OCI-LY1 (cell line): ENCODE measurements around the gene CEP112.

Source experiments
- H2AFZ ChIP-seq: fragments of 200-600 bp; sonication (generic), shearing (Covaris generic); 2 replicates; pipeline ENCODE4 v1.6.0; 2014; ENCODE audit warnings: antibody characterized with exemption, mild to moderate bottlenecking, low read length
- H3F3A ChIP-seq: fragments of 200-600 bp; sonication (generic), shearing (Covaris generic); 2 replicates; pipeline ENCODE4 v1.6.0; 2014; ENCODE audit warnings: mild to moderate bottlenecking, antibody characterized with exemption, low read length, moderate library complexity; ENCODE audit not compliant: insufficient read depth
- H3K27ac ChIP-seq: fragments of 200-600 bp; sonication (generic); 2 replicates; pipeline ENCODE4 v1.5.1; 2014; ENCODE audit warnings: low read length, mixed run types, mild to moderate bottlenecking, low read depth; ENCODE audit not compliant: poor library complexity, severe bottlenecking
- H3K27me3 ChIP-seq: fragments of 200-600 bp; sonication (generic); 2 replicates; pipeline ENCODE4 v1.6.0; 2014; ENCODE audit warnings: antibody characterized with exemption, mild to moderate bottlenecking, low read length, moderate library complexity; ENCODE audit not compliant: insufficient read depth
- H3K36me3 ChIP-seq: fragments of 200-600 bp; sonication (generic); 2 replicates; pipeline ENCODE4 v1.6.1; 2014; ENCODE audit warnings: mild to moderate bottlenecking, antibody characterized with exemption, low read length, moderate library complexity, mixed read lengths; ENCODE audit not compliant: insufficient read depth
- H3K4me1 ChIP-seq: fragments of 200-600 bp; sonication (generic); 2 replicates; pipeline ENCODE4 v1.5.1; 2014; ENCODE audit warnings: mild to moderate bottlenecking, low read length, moderate library complexity; ENCODE audit not compliant: insufficient read depth, severe bottlenecking
- H3K4me2 ChIP-seq: fragments of 200-600 bp; sonication (generic), shearing (Covaris generic); 2 replicates; pipeline ENCODE4 v1.6.1; 2014; ENCODE audit warnings: low read length
- H3K4me3 ChIP-seq: fragments of 200-600 bp; sonication (generic); 2 replicates; pipeline ENCODE4 v1.5.1; 2014; ENCODE audit warnings: low read length, low read depth, mild to moderate bottlenecking, mixed read lengths; ENCODE audit not compliant: poor library complexity, severe bottlenecking
- H3K79me2 ChIP-seq: fragments of 200-600 bp; shearing (Covaris generic); 2 replicates; pipeline ENCODE4 v1.6.1; 2016; ENCODE audit warnings: mixed run types, low read length, mixed read lengths; ENCODE audit not compliant: insufficient read depth
- H3K9ac ChIP-seq: fragments of 200-600 bp; sonication (generic), shearing (Covaris generic); 2 replicates; pipeline ENCODE4 v1.6.1; 2014; ENCODE audit warnings: mild to moderate bottlenecking, low read length, mixed read lengths
- H3K9me2 ChIP-seq: fragments of 200-600 bp; sonication (generic), shearing (Covaris generic); 2 replicates; pipeline ENCODE4 v1.6.1; 2014; ENCODE audit warnings: low read depth, mild to moderate bottlenecking, low read length, mixed read lengths
- H3K9me3 ChIP-seq: fragments of 200-600 bp; shearing (Covaris generic); 2 replicates; pipeline ENCODE4 v1.6.1; 2014; ENCODE audit warnings: low read length, mixed read lengths
- H4K20me1 ChIP-seq: fragments of 200-600 bp; sonication (generic), shearing (Covaris generic); 2 replicates; pipeline ENCODE4 v1.6.0; 2016; ENCODE audit warnings: mild to moderate bottlenecking, low read length; ENCODE audit not compliant: insufficient read depth
- EZH2 ChIP-seq: fragments of 200-600 bp; sonication (generic), shearing (Covaris generic); IDR thresholded peaks from 2 replicates; pipeline ENCODE4 v1.8.0; 2017; ENCODE audit warnings: borderline replicate concordance, mixed run types, mild to moderate bottlenecking, antibody characterized with exemption, low read length, moderate library complexity, mixed read lengths
- TF ChIP-seq, protein P1 (sequence below): fragments of 200-600 bp; sonication (generic), shearing (Covaris generic); IDR thresholded peaks from 2 replicates; pipeline ENCODE4 v1.5.1; 2017; ENCODE audit warnings: mild to moderate bottlenecking, antibody characterized with exemption, low read length, moderate library complexity, mixed read lengths

CEP112 gene

DNA sequence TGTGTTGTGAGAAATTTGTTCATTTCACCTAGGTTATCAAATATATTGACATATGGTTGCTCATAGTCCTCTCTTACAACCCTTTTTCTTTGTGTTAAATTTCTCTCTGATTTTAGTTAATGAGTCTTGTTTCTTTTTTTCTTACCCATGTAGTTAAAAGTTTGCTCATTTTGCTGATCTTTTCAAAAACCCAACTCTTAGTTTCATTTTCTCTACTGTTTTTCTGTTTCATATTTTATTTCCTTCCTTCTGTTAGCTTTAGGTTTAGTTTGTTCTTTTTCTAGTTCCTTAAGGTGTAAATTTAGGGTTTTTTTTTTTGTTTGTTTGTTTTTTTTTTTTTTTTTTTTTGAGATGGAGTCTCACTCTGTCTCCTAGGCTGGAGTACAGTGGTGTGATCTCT is 42.4 kb downstream of the CEP112 start:
- no peaks in the 10 kb centered on the region for H3K79me2 ChIP-seq
- H3K27me3 ChIP-seq, result no peaks in the 10 kb centered on the region
- no peaks in the 10 kb centered on the region for H3K4me1 ChIP-seq
- no peak overlapping the region for H2AFZ ChIP-seq
- H3K9me2 ChIP-seq, result no peaks in the 10 kb centered on the region
- no peaks in the 10 kb centered on the region for H4K20me1 ChIP-seq
- H3K9ac ChIP-seq, result no peak overlapping the region
- H3K9me3 ChIP-seq, result no peaks in the 10 kb centered on the region
- H3K36me3 ChIP-seq, result no peaks in the 10 kb centered on the region
- H3K4me3 ChIP-seq, result no peak overlapping the region
- H3F3A ChIP-seq, result no peaks in the 10 kb centered on the region
- no peak overlapping the region for H3K27ac ChIP-seq
- TF ChIP-seq EZH2, result no peak
- TF ChIP-seq, protein P1, sequence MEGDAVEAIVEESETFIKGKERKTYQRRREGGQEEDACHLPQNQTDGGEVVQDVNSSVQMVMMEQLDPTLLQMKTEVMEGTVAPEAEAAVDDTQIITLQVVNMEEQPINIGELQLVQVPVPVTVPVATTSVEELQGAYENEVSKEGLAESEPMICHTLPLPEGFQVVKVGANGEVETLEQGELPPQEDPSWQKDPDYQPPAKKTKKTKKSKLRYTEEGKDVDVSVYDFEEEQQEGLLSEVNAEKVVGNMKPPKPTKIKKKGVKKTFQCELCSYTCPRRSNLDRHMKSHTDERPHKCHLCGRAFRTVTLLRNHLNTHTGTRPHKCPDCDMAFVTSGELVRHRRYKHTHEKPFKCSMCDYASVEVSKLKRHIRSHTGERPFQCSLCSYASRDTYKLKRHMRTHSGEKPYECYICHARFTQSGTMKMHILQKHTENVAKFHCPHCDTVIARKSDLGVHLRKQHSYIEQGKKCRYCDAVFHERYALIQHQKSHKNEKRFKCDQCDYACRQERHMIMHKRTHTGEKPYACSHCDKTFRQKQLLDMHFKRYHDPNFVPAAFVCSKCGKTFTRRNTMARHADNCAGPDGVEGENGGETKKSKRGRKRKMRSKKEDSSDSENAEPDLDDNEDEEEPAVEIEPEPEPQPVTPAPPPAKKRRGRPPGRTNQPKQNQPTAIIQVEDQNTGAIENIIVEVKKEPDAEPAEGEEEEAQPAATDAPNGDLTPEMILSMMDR, result no peak
- H3K4me2 ChIP-seq, result no peak overlapping the region

DNA sequence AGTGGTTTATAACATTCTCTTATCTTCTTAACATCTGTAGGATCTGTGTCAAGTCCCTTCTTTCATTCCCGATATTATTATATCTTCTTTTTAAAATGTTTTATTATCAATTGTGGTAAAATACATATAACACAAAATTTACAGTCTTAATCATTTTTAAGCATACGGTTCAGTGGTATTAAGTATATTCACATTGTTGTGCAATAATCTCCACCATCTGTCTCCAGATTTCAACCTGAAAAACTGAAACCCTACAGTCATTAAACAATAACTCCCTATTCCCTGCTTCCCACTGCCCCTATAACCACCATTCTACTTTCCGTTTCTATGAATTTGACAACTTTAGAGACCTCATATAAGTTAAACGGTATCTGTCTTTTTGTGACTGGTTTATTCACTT is 45.5 kb downstream of the CEP112 start:
- no peaks in the 10 kb centered on the region for H3F3A ChIP-seq
- no peak overlapping the region for H3K4me2 ChIP-seq
- no peaks in the 10 kb centered on the region for H3K27me3 ChIP-seq
- H3K4me3 ChIP-seq, result no peak overlapping the region
- H3K4me1 ChIP-seq, result no peaks in the 10 kb centered on the region
- no peaks in the 10 kb centered on the region for H3K79me2 ChIP-seq
- H3K9ac ChIP-seq, result no peak overlapping the region
- H4K20me1 ChIP-seq, result no peaks in the 10 kb centered on the region
- TF ChIP-seq, protein P1, result no peak
- TF ChIP-seq EZH2, result no peak
- H2AFZ ChIP-seq, result no peak overlapping the region
- no peaks in the 10 kb centered on the region for H3K9me3 ChIP-seq
- H3K27ac ChIP-seq, result no peak overlapping the region
- no peaks in the 10 kb centered on the region for H3K9me2 ChIP-seq
- no peaks in the 10 kb centered on the region for H3K36me3 ChIP-seq

DNA sequence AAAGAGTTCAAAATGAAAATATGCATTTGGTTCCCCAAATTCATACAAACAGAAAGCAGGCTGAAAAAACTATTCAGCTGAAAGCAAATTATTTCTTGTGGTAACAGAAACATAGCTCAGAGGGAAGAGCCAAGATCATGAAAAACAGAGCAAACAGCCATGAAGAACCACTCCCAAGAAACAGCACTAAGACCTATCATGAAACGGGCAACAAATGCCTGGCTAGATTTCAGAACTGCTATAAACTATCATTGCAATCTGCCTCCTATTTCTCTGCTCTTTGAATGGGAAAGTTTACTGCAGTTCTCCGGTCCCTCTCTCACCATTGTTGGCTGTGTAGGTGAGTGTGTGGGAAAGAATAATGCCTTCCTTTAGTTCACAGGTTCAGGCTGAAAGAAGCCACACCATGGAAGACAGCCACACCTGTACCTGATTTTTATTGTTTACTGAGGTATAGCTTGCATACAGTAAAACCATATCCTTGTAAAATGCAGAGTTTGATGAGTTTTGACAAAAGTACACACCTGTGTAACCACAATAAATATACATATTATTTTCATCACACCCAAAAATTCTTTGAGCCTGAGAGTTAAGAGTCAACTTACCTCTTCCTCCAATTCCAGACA is 48.2 kb downstream of the CEP112 start:
- H3K9me3 ChIP-seq, result no peaks in the 10 kb centered on the region; the same call in 1 of the 2 replicates
- no peak overlapping the region for H3K9ac ChIP-seq
- H3K27ac ChIP-seq, result no peak overlapping the region
- H3K4me3 ChIP-seq, result no peak overlapping the region
- no peaks in the 10 kb centered on the region; the same call in 1 of the 2 replicates for H3K9me2 ChIP-seq
- H3F3A ChIP-seq, result no peaks in the 10 kb centered on the region
- H3K36me3 ChIP-seq, result no peaks in the 10 kb centered on the region
- no peaks in the 10 kb centered on the region for H3K79me2 ChIP-seq
- no peak overlapping the region for H3K4me2 ChIP-seq
- TF ChIP-seq, protein P1, result no peak
- TF ChIP-seq EZH2, result no peak
- H2AFZ ChIP-seq, result no peak overlapping the region
- no peaks in the 10 kb centered on the region for H3K4me1 ChIP-seq
- H4K20me1 ChIP-seq, result no peaks in the 10 kb centered on the region
- no peaks in the 10 kb centered on the region for H3K27me3 ChIP-seq
